ENCODE data around the gene ZBTB22. TPM values are rescaled to one million over a fixed set of nuclear protein-coding genes. Genes with fewer than 3 reads are reported as not detected.
A peak's percentile ranks its signal among the peaks of the same experiment; 100 is the strongest.
"Not testable (repeated sequence)": the region's sequence is repeated elsewhere in the genome, so short reads cannot be mapped to it uniquely, and the experiment has no call there.

The ZBTB22 gene
- total RNA-seq, 3 donors from 2014 or later, result 12.6 to 27.2 (median 18.7) TPM

GRCh38 chr6:33276864-33277662 lies 40.5 kb downstream of the ZBTB22 start, which contains the start of gene B3GALT4:
TSS of gene B3GALT4 (plus strand) at chr6:33277123. CDS start at chr6:33277420, 297 bp downstream.
- Histone ChIP-seq H3K36me3 (no peaks in the 10 kb centered on the region), H3K9me3 (no peaks in the 10 kb centered on the region), H3K27ac (peak within 1 kb of the TSS; percentile 85 to 86), H3K4me1 (peaks cover 0 to 39% of the 10 kb centered on the region in 2 donors), H3K4me3 (peak within 1 kb of the TSS; percentile 58 to 78 (median 71)), H3K27me3 (no peaks in the 10 kb centered on the region)
- intact Hi-C loops (cut with DNase I; ENCODE audit: low total_unique reads), result no loop called here
- DNase-seq (ENCODE audit: low spot score in 2 of 2), result peak; percentile 60 to 78
- TF ChIP-seq POLR2A (IDR thresholded peaks at IDR 0.05) (no peak), CTCF (IDR thresholded peaks at IDR 0.05) (peak; percentile 36 to 54 (median 38)), POLR2AphosphoS5 (IDR thresholded peaks at IDR 0.05) (peak; percentile 31 to 39 (median 35))

GRCh38 chr6:33276581-33276863 lies 41.0 kb downstream of the ZBTB22 start:
- H3K4me3 ChIP-seq, result peak overlapping the region; percentile 58 to 78 (median 71)
- H3K4me1 ChIP-seq, result peaks cover 0 to 39% of the 10 kb centered on the region in 2 donors
- intact Hi-C loops (cut with DNase I; ENCODE audit: low total_unique reads), result no loop called here
- H3K9me3 ChIP-seq, result no peaks in the 10 kb centered on the region
- peak overlapping the region; percentile 85 to 86 for H3K27ac ChIP-seq
- H3K36me3 ChIP-seq, result no peaks in the 10 kb centered on the region
- DNase-seq (ENCODE audit: low spot score in 2 of 2), result no peak
- H3K27me3 ChIP-seq, result no peaks in the 10 kb centered on the region
- TF ChIP-seq POLR2AphosphoS5 (IDR thresholded peaks at IDR 0.05), result no peak
- TF ChIP-seq POLR2A (IDR thresholded peaks at IDR 0.05), result no peak
- TF ChIP-seq CTCF (IDR thresholded peaks at IDR 0.05), result no peak

DNA sequence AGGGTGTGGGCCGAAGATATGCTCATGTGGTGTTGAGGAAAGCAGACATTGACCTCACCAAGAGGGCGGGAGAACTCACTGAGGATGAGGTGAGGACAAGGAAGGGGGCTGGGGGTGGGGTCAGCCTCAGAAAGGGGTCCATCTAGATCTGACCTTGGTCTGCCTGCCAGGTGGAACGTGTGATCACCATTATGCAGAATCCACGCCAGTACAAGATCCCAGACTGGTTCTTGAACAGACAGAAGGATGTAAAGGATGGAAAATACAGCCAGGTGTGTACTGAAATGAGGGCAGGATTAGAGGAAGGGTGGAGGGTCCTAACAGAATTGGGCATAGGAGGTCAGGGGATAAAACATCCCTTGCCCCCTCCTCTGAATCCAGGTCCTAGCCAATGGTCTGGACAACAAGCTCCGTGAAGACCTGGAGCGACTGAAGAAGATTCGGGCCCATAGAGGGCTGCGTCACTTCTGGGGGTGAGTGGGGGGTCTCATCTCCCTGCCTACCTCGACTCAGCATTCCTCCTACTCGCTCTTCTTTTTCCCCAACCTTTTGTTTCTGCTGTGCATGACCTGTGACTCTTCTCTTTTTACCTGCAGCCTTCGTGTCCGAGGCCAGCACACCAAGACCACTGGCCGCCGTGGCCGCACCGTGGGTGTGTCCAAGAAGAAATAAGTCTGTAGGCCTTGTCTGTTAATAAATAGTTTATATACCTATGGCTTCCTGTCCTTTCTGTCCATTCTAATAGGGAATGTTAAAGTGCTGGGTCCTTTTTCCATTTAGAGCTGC lies 41.6 kb downstream of the ZBTB22 start:
- intact Hi-C loops (cut with DNase I; ENCODE audit: low total_unique reads); DNase-seq (ENCODE audit: low spot score in 2 of 2); H3K27me3 ChIP-seq; H3K36me3 ChIP-seq; H3K9me3 ChIP-seq: not testable (repeated sequence)
- Histone ChIP-seq H3K27ac (peak overlapping the region; percentile 2 to 85), H3K4me1 (peaks cover 0 to 39% of the 10 kb centered on the region in 2 donors), H3K4me3 (peak overlapping the region; percentile 58 to 78 (median 71))

DNA sequence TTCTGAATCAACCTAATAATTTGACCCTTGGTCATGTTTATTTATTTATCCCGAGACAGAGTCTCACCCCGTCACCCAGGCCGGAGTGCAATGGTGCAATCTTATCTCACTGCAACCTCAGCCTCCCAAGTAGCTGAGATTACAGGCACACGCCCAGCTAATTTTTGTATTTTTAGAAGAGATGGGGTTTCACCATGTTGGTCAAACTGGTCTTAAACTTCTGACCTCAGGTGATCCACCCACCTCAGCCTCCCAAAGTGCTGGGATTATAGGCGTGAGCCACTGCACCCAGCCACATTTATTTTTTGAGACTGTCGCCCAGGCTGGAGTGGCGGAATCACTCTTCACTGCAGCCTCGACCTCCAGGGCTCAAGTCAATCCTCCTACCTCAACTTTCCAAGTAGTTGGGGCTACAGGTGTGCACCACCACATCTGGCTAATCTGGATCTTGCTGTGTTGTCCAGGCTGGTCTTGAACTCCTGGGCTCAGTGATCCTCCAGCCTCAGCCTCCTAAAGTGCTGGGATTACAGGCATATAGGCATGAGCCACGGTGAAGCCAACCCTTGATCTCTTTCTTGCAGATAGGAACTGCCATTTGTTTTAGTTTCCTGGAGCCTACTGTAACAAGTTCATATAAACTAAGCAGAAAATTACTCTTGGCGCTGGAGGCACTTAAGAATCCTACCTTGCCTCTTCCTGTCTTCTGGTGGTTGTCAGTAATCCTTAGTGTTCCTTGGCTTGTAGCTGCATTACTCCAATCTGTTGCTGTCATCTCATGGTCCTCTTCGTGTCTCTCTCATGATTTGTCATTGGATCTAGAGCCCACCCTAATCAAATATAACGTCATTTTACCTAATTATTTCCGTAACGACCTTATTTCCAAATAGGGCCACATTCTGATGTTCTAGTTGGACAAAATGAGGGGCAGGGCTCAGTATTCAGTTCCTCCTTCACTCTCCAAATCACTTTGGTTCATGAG lies 43.3 kb downstream of the ZBTB22 start:
- DNase-seq (ENCODE audit: low spot score in 2 of 2), result no peak
- Histone ChIP-seq H3K36me3 (no peaks in the 10 kb centered on the region), H3K9me3 (no peaks in the 10 kb centered on the region), H3K27me3 (no peaks in the 10 kb centered on the region), H3K4me1 (peaks cover 0 to 39% of the 10 kb centered on the region in 2 donors), H3K27ac (peak overlapping the region; percentile 29 to 32), H3K4me3 (peak overlapping the region in 1 of 3 donors; percentile 65)
- no peak for TF ChIP-seq POLR2AphosphoS5 (IDR thresholded peaks at IDR 0.05)
- no peak for TF ChIP-seq POLR2A (IDR thresholded peaks at IDR 0.05)
- no peak for TF ChIP-seq CTCF (IDR thresholded peaks at IDR 0.05)
- intact Hi-C loops (cut with DNase I; ENCODE audit: low total_unique reads), result no loop called here

Data from breast epithelium (tissue), 4 donors.